SK-N-SH (cell line): Measurements from ENCODE around the gene FDXR. TPM values are rescaled to one million over a fixed set of nuclear protein-coding genes. Genes with fewer than 3 reads are reported as not detected.

ENCODE experiments used
- CTCF ChIA-PET: fragments of 300-600, 350-600 bp; formaldehyde crosslinking; extraction: SDS; loops from one replicate; lab custom pipeline; 2021; lab: Yijun Ruan, JAX
- POLR2A ChIA-PET: fragments of 350-600 bp; sonication (Branson Sonifier 250); formaldehyde crosslinking; extraction: SDS; loops from one replicate; lab custom pipeline; 2020; ENCODE audit warnings: antibody characterized with exemption, inconsistent platforms; lab: Yijun Ruan, JAX
- DNase-seq: peaks from one replicate; pipeline ENCODE4 v3.0.0; 2012
- H2AFZ ChIP-seq: fragments of 200-600 bp; sonication (generic); 2 replicates; pipeline ENCODE4 v1.8.1; 2016; ENCODE audit warnings: antibody characterized with exemption, mild to moderate bottlenecking, low read depth
- H3F3A ChIP-seq: fragments of 200-600 bp; sonication (generic); replicated peaks from 2 replicates; pipeline ENCODE3; 2016; ENCODE audit warnings: antibody characterized with exemption, mild to moderate bottlenecking; ENCODE audit not compliant: insufficient read depth
- H3K27ac ChIP-seq, 2 experiments: fragments of 200-500 bp in 1 of 2; fragments of 200-600 bp in 1 of 2; sonication (Bioruptor generic) in 1 of 2; sonication (generic), shearing (Covaris generic) in 1 of 2; 2 replicates each; pipeline versions ENCODE4 v1.5.1 to v1.6.1; 2014 to 2016; ENCODE audit warnings: low read depth in 2 of 2, inconsistent platforms in 1 of 2, low read length in 1 of 2, mild to moderate bottlenecking in 1 of 2, mixed read lengths in 1 of 2
- H3K27me3 ChIP-seq: fragments of 200-600 bp; sonication (generic), shearing (Covaris generic); 2 replicates; pipeline ENCODE4 v1.6.1; 2016; ENCODE audit warnings: mixed run types; ENCODE audit not compliant: insufficient read depth
- H3K36me3 ChIP-seq, 2 experiments: fragments of 200-500 bp in 1 of 2; fragments of 200-600 bp in 1 of 2; sonication (Bioruptor generic) in 1 of 2; sonication (generic) in 1 of 2; replicated peaks in 1 of 2; 2 replicates each; pipeline versions ENCODE3 to v1.5.1; 2014 to 2016; ENCODE audit warnings: low read length in 1 of 2, mild to moderate bottlenecking in 1 of 2; ENCODE audit not compliant: insufficient read depth in 2 of 2, control insufficient read depth in 1 of 2
- H3K4me1 ChIP-seq, 2 experiments: fragments of 200-500 bp in 1 of 2; fragments of 200-600 bp in 1 of 2; sonication (Bioruptor generic) in 1 of 2; sonication (generic), shearing (Covaris generic) in 1 of 2; 2 replicates each; pipeline versions ENCODE4 v1.5.1 to v1.6.1; 2014 to 2016; ENCODE audit warnings: low read depth in 1 of 2, low read length in 1 of 2, mixed run types in 1 of 2; ENCODE audit not compliant: insufficient read depth in 2 of 2, control insufficient read depth in 1 of 2
- H3K4me2 ChIP-seq: fragments of 200-600 bp; sonication (generic), shearing (Covaris generic); 2 replicates; pipeline ENCODE4 v1.6.1; 2017; ENCODE audit warnings: mixed run types
- H3K4me3 ChIP-seq, 2 experiments: fragments of 200-500 bp in 1 of 2; fragments of 200-600 bp in 1 of 2; sonication (Bioruptor generic) in 1 of 2; sonication (generic), shearing (Covaris generic) in 1 of 2; 2 replicates each; pipeline versions ENCODE4 v1.5.1 to v1.8.1; 2014 to 2016; ENCODE audit warnings: low read depth in 2 of 2, inconsistent platforms in 1 of 2, low read length in 1 of 2, mild to moderate bottlenecking in 1 of 2, mixed read lengths in 1 of 2, moderate library complexity in 1 of 2
- H3K79me2 ChIP-seq: fragments of 200-600 bp; sonication (generic); 2 replicates; pipeline ENCODE4 v1.8.1; 2017; ENCODE audit warnings: mild to moderate bottlenecking; ENCODE audit not compliant: insufficient read depth
- H3K9ac ChIP-seq: fragments of 200-600 bp; sonication (generic); 2 replicates; pipeline ENCODE4 v1.6.1; 2017; ENCODE audit warnings: mixed run types
- H3K9me2 ChIP-seq: fragments of 200-600 bp; sonication (generic); 2 replicates; pipeline ENCODE4 v1.6.1; 2017; ENCODE audit warnings: mixed run types
- H3K9me3 ChIP-seq: fragments of 200-600 bp; sonication (generic); 2 replicates; pipeline ENCODE4 v1.6.1; 2017; ENCODE audit warnings: mixed run types, mild to moderate bottlenecking, moderate library complexity
- H4K20me1 ChIP-seq: fragments of 200-600 bp; sonication (generic); 2 replicates; pipeline ENCODE4 v1.6.1; 2017; ENCODE audit warnings: mild to moderate bottlenecking, mixed run types; ENCODE audit not compliant: insufficient read depth
- ELF1 ChIP-seq: IDR thresholded peaks from 2 replicates; pipeline ENCODE4 v1.4.0; 2012
- FOSL2 ChIP-seq: IDR thresholded peaks from 2 replicates; pipeline ENCODE4 v1.4.0; 2012; ENCODE audit warnings: low read depth, mild to moderate bottlenecking, moderate library complexity, borderline replicate concordance
- POLR2AphosphoS5 ChIP-seq: IDR thresholded peaks from 2 replicates; pipeline ENCODE4 v1.6.1; 2012; ENCODE audit warnings: low read depth, low read length
- RXRA ChIP-seq: IDR thresholded peaks from 2 replicates; pipeline ENCODE4 v1.4.0; 2012; ENCODE audit warnings: low read depth, mild to moderate bottlenecking, borderline replicate concordance
- TEAD4 ChIP-seq: IDR thresholded peaks from 2 replicates; pipeline ENCODE4 v1.4.0; 2012; ENCODE audit warnings: mild to moderate bottlenecking, borderline replicate concordance; ENCODE audit not compliant: insufficient read depth
- YY1 ChIP-seq: IDR thresholded peaks from 2 replicates; pipeline ENCODE4 v1.4.0; 2012; ENCODE audit warnings: low read depth, mild to moderate bottlenecking
- WGBS: methylation state at CpG from one replicate; pipeline ENCODE4 v1.1.6; 2017; ENCODE audit warnings: low lambda C conversion rate; 5-methylcytosine and 5-hydroxymethylcytosine counted together
- polyA plus RNA-seq, 3 experiments: library from polyadenylated mRNA; depleted of rRNA; stranded (reverse); fragments of >200 nt; gene quantifications; 2 replicates each; pipeline ENCODE4 v1.2.3, GENCODE V29; 2012
- TF ChIP-seq, protein P1 (sequence below): IDR thresholded peaks from 2 replicates; pipeline ENCODE4 v1.4.0; 2012; ENCODE audit warnings: low read depth, borderline replicate concordance
- TF ChIP-seq, protein P2 (sequence below): fragments of 150-350 bp; IDR thresholded peaks from 2 replicates; pipeline ENCODE4 v1.6.1; 2016; ENCODE audit warnings: mild to moderate bottlenecking, low read depth, low read length
- TF ChIP-seq, protein P3 (sequence below): IDR thresholded peaks from 2 replicates; pipeline ENCODE4 v1.4.0; 2012; ENCODE audit warnings: low read depth, borderline replicate concordance
- TF ChIP-seq, protein P4 (sequence below): fragments of 150-350 bp; IDR thresholded peaks from 2 replicates; pipeline ENCODE4 v1.6.1; 2017; ENCODE audit warnings: antibody characterized with exemption, low read length, low read depth, borderline replicate concordance
- TF ChIP-seq, protein P5 (sequence below): IDR thresholded peaks from 2 replicates; pipeline ENCODE4; 2012

FDXR gene
- polyA plus RNA-seq, 1 of the 3 experiments (the other 2 are of a cell fraction): 86.7 TPM

DNA sequence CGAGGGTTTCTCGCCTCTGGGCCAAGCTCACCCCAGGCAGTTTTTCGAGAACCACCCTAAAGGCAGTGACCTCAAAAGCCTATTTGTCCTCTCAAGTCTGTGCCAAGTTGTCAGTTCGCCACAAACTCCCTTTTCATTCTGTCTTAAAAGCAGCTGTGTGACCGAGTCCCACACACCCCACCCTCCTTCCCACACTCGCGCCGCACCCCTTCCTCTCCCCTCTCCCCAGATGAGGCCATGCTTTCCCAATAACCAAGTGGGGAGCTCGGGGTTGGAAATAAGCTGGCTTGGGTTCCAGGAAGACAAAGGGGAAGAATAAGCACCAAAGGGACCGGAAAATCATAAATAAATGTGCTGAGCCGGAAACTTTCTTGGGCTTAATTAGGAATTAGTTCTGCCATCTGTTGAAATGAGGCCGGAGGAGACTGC is 49.8 kb downstream of the FDXR start:
- no peak for DNase-seq
- Histone ChIP-seq H4K20me1 (no peaks in the 10 kb centered on the region), H2AFZ (no peak overlapping the region), H3K9me3 (no peaks in the 10 kb centered on the region), H3K36me3 (peaks cover 0 to 54% of the 10 kb centered on the region in 2 experiments), H3K4me2 (no peak overlapping the region), H3K4me1 (no peaks in the 10 kb centered on the region; a peak in 1 of 4 replicates), H3K9ac (no peak overlapping the region), H3K27me3 (no peaks in the 10 kb centered on the region), H3K79me2 (no peaks in the 10 kb centered on the region), H3K27ac (no peak overlapping the region), H3K4me3 (no peak overlapping the region), H3F3A (no peaks in the 10 kb centered on the region), H3K9me2 (no peaks in the 10 kb centered on the region)
- ChIA-PET CTCF (interaction anchor here (1.1 to 98.1 kb wide), 6 partner anchors 10 to 37 kb away, joined by 3 to 3869 read pairs (median 8); partner anchors contain the start of genes FDXR and GRIN2C), POLR2A (no interaction called here)
- TF ChIP-seq FOSL2 (no peak), RXRA (no peak)
- WGBS: 89% methylated on average over 12 of the region's 12 CpGs

DNA sequence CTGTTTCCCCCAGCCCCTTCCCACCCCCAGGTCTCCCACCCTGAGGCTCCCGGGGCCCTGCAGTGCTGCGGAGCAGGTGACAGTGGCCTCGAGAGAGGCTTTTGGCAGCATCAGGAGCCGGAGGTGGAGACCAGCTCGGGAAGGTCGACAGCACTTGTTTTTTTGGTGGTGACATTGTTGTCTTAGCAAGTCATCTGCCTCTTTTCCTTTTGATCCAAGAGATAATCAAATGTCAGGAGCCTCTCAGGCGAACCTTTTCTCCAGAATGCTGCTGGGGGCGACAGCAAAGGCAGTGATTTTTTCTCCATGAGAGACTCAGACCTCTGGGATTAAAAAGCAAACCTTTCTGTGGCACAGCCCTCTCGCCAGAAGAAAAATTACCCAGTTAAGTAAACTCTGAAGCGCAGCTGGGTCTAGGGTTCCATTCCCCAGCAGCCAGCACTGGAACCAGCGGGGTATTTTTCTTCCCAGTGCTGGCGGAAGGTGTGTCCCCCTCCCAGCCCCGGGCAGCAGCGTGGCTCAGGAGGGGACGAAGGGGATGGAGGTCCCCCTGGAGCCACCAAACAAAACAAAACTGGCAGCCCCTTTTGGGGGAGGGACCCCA is 50.4 kb downstream of the FDXR start:
- Histone ChIP-seq H4K20me1 (no peaks in the 10 kb centered on the region), H3K27me3 (no peaks in the 10 kb centered on the region), H3F3A (no peaks in the 10 kb centered on the region), H3K27ac (no peak overlapping the region), H3K4me3 (no peak overlapping the region), H3K4me1 (no peaks in the 10 kb centered on the region; a peak in 1 of 4 replicates), H3K9me3 (no peaks in the 10 kb centered on the region), H3K9me2 (no peaks in the 10 kb centered on the region), H3K79me2 (no peaks in the 10 kb centered on the region), H3K9ac (no peak overlapping the region), H3K4me2 (no peak overlapping the region), H3K36me3 (peaks cover 0 to 59% of the 10 kb centered on the region in 2 experiments), H2AFZ (no peak overlapping the region)
- 89% methylated on average over 15 of the region's 15 CpGs for WGBS
- no peak for TF ChIP-seq POLR2AphosphoS5
- TF ChIP-seq, protein P1, sequence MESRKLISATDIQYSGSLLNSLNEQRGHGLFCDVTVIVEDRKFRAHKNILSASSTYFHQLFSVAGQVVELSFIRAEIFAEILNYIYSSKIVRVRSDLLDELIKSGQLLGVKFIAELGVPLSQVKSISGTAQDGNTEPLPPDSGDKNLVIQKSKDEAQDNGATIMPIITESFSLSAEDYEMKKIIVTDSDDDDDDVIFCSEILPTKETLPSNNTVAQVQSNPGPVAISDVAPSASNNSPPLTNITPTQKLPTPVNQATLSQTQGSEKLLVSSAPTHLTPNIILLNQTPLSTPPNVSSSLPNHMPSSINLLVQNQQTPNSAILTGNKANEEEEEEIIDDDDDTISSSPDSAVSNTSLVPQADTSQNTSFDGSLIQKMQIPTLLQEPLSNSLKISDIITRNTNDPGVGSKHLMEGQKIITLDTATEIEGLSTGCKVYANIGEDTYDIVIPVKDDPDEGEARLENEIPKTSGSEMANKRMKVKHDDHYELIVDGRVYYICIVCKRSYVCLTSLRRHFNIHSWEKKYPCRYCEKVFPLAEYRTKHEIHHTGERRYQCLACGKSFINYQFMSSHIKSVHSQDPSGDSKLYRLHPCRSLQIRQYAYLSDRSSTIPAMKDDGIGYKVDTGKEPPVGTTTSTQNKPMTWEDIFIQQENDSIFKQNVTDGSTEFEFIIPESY: no peak
- no peak for DNase-seq
- ChIA-PET CTCF (interaction anchor here (0.7 to 98.1 kb wide), 8 partner anchors 9 to 365 kb away, joined by 3 to 3869 read pairs (median 8); partner anchors contain the start of genes FDXR and GRIN2C), POLR2A (no interaction called here)

DNA sequence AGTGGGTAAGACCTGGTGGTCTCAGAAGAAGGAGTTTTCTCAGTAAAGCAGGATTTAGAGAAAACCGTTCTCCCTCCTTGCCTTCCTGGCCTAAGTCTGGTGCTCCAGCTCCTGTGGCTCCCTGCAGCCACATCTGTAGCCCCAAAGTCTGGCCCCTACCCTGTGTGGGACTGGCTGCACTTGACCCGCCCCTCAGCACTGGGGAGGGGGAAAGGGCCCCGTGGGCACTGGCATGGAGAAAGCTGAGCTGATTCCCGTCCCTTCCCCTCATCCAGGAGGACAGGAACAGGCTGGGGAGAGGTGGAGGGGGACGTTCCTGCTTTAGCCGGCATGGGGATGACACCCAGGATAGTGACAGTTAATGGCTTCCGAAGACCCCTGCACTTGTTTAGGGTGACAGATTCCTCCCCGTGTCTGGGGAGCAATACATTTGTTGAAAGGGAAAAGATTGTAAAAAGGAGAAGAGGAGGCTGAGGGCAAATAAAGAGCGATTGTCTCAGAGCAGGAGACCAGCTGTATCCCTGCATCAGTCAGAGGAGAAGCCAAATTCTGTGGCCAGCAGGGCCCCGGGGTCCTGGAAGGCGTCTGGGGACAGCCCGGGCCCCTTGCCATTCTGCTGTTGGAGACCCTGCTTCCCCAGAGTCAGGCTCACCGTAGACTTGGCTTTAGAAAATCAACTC is 51.0 kb downstream of the FDXR start:
- Histone ChIP-seq H3K9me2 (no peaks in the 10 kb centered on the region), H2AFZ (no peak overlapping the region), H3K9me3 (no peaks in the 10 kb centered on the region), H3K4me3 (no peak overlapping the region), H3F3A (no peaks in the 10 kb centered on the region), H3K4me1 (no peaks in the 10 kb centered on the region; a peak in 1 of 4 replicates), H3K4me2 (no peak overlapping the region), H3K27ac (no peak overlapping the region), H3K36me3 (peaks cover 0 to 61% of the 10 kb centered on the region in 2 experiments), H3K79me2 (no peaks in the 10 kb centered on the region), H3K27me3 (no peaks in the 10 kb centered on the region), H3K9ac (no peak overlapping the region), H4K20me1 (no peaks in the 10 kb centered on the region)
- WGBS: 90% methylated on average over 13 of the region's 13 CpGs
- POLR2A ChIA-PET: interaction anchor here (0.9 kb wide), 1 partner anchor 14 kb away, joined by 3 read pairs; no protein-coding TSS in a partner anchor
- no peak for DNase-seq
- CTCF ChIA-PET: interaction anchor here (0.7 to 98.1 kb wide), 6 partner anchors 8 to 365 kb away, joined by 3 to 3869 read pairs (median 12); partner anchors contain the start of genes FDXR and GRIN2C
- TF ChIP-seq, protein P2, sequence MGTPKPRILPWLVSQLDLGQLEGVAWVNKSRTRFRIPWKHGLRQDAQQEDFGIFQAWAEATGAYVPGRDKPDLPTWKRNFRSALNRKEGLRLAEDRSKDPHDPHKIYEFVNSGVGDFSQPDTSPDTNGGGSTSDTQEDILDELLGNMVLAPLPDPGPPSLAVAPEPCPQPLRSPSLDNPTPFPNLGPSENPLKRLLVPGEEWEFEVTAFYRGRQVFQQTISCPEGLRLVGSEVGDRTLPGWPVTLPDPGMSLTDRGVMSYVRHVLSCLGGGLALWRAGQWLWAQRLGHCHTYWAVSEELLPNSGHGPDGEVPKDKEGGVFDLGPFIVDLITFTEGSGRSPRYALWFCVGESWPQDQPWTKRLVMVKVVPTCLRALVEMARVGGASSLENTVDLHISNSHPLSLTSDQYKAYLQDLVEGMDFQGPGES: no peak
- TF ChIP-seq TEAD4 (no peak), ELF1 (no peak), YY1 (no peak)
- TF ChIP-seq, protein P3, sequence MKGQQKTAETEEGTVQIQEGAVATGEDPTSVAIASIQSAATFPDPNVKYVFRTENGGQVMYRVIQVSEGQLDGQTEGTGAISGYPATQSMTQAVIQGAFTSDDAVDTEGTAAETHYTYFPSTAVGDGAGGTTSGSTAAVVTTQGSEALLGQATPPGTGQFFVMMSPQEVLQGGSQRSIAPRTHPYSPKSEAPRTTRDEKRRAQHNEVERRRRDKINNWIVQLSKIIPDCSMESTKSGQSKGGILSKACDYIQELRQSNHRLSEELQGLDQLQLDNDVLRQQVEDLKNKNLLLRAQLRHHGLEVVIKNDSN: no peak
- TF ChIP-seq, protein P4, sequence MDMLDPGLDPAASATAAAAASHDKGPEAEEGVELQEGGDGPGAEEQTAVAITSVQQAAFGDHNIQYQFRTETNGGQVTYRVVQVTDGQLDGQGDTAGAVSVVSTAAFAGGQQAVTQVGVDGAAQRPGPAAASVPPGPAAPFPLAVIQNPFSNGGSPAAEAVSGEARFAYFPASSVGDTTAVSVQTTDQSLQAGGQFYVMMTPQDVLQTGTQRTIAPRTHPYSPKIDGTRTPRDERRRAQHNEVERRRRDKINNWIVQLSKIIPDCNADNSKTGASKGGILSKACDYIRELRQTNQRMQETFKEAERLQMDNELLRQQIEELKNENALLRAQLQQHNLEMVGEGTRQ: no peak
- TF ChIP-seq, protein P5, sequence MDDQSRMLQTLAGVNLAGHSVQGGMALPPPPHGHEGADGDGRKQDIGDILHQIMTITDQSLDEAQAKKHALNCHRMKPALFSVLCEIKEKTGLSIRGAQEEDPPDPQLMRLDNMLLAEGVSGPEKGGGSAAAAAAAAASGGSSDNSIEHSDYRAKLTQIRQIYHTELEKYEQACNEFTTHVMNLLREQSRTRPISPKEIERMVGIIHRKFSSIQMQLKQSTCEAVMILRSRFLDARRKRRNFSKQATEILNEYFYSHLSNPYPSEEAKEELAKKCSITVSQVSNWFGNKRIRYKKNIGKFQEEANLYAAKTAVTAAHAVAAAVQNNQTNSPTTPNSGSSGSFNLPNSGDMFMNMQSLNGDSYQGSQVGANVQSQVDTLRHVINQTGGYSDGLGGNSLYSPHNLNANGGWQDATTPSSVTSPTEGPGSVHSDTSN: no peak
